CD14-positive monocyte (primary cell): Measurements from ENCODE around the gene CYTH4. TPM values are rescaled to one million over a fixed set of nuclear protein-coding genes. Genes with fewer than 3 reads are reported as not detected.

Experiments used
- DNase-seq, 3 donors: peaks; one replicate each; pipeline ENCODE4 v3.0.0-alpha.2; 2011 to 2022
- H2AFZ ChIP-seq: 2 replicates; pipeline ENCODE4 v1.6.0; 2012; ENCODE audit warnings: mild to moderate bottlenecking, low read depth, low read length, inconsistent platforms; ENCODE audit not compliant: insufficient read depth, poor library complexity, severe bottlenecking
- H3K27ac ChIP-seq, 2 donors: 1 replicate in 1 of 2; 2 replicates in 1 of 2; pipeline ENCODE4 v1.5.1; 2012 to 2013; ENCODE audit warnings: low read length in 2 of 2, control low read depth in 1 of 2, inconsistent platforms in 1 of 2, low read depth in 1 of 2, mild to moderate bottlenecking in 1 of 2
- H3K27me3 ChIP-seq, 2 donors: one replicate each; pipeline versions ENCODE4 v1.6.0 to v1.6.1; 2011 to 2013; ENCODE audit warnings: low read length in 2 of 2; ENCODE audit not compliant: control insufficient read depth in 2 of 2, insufficient read depth in 2 of 2
- H3K36me3 ChIP-seq, 2 donors: replicated peaks in 1 of 2; 1 replicate in 1 of 2; 2 replicates in 1 of 2; pipeline versions ENCODE4 v1.5.1 to v1.6.1; 2012 to 2013; ENCODE audit warnings: low read length in 2 of 2, control low read depth in 1 of 2, inconsistent platforms in 1 of 2, mild to moderate bottlenecking in 1 of 2; ENCODE audit not compliant: insufficient read depth in 2 of 2, control insufficient read depth in 1 of 2
- H3K4me1 ChIP-seq, 2 donors: 1 replicate in 1 of 2; 2 replicates in 1 of 2; pipeline versions ENCODE4 v1.5.1 to v1.6.1; 2012 to 2013; ENCODE audit warnings: low read length in 2 of 2, control low read depth in 1 of 2, inconsistent platforms in 1 of 2, mild to moderate bottlenecking in 1 of 2, moderate library complexity in 1 of 2; ENCODE audit not compliant: insufficient read depth in 2 of 2, control insufficient read depth in 1 of 2
- H3K4me2 ChIP-seq: replicated peaks from 2 replicates; pipeline ENCODE3; 2012; ENCODE audit warnings: low read length, moderate library complexity, mild to moderate bottlenecking; ENCODE audit not compliant: poor library complexity, severe bottlenecking; ENCODE audit errors: extremely low read depth
- H3K4me3 ChIP-seq, 3 experiments: fragments of 200-600 bp in 1 of 3; sonication (generic) in 1 of 3; replicated peaks in 1 of 3; 1 replicate in 2 of 3; 2 replicates in 1 of 3; pipeline ENCODE4 v1.5.1; 2011 to 2013; ENCODE audit warnings: low read length in 3 of 3, mild to moderate bottlenecking in 3 of 3, control low read depth in 2 of 3, low read depth in 2 of 3, inconsistent platforms in 1 of 3, moderate library complexity in 1 of 3
- H3K79me2 ChIP-seq: 2 replicates; pipeline ENCODE4 v1.6.0; 2012; ENCODE audit warnings: mild to moderate bottlenecking, control low read depth, inconsistent platforms, low read length, moderate library complexity; ENCODE audit not compliant: insufficient read depth
- H3K9ac ChIP-seq: 2 replicates; pipeline ENCODE4 v1.6.0; 2017; ENCODE audit warnings: low read length, mild to moderate bottlenecking; ENCODE audit not compliant: insufficient read depth, poor library complexity, severe bottlenecking
- H3K9me3 ChIP-seq, 2 donors: replicated peaks in 1 of 2; 1 replicate in 1 of 2; 2 replicates in 1 of 2; pipeline versions ENCODE4 v1.5.1 to v1.6.1; 2012 to 2013; ENCODE audit warnings: low read length in 2 of 2, control low read depth in 1 of 2; ENCODE audit not compliant: control insufficient read depth in 1 of 2, insufficient read depth in 1 of 2
- H4K20me1 ChIP-seq: 2 replicates; pipeline ENCODE4 v1.6.0; 2012; ENCODE audit warnings: mild to moderate bottlenecking, low read length, control low read depth, moderate library complexity; ENCODE audit not compliant: insufficient read depth
- H3K27ac Mint-ChIP-seq, 7 donors: one replicate each; pipeline ENCODE4 v1.8.0; 2020; ENCODE audit warnings: mild to moderate bottlenecking in 7 of 7, mixed read lengths in 7 of 7, moderate library complexity in 6 of 7, inconsistent platforms in 2 of 7
- H3K27me3 Mint-ChIP-seq, 3 donors: one replicate each; pipeline ENCODE4 v1.8.0; 2021 to 2022; ENCODE audit warnings: low read depth in 3 of 3, mild to moderate bottlenecking in 3 of 3, mixed read lengths in 3 of 3, moderate library complexity in 3 of 3, inconsistent platforms in 1 of 3
- H3K36me3 Mint-ChIP-seq, 2 donors: one replicate each; pipeline ENCODE4 v1.8.0; 2020; ENCODE audit warnings: mixed read lengths in 2 of 2, inconsistent platforms in 1 of 2, mild to moderate bottlenecking in 1 of 2
- H3K4me1 Mint-ChIP-seq: one replicate; pipeline ENCODE4 v1.8.0; 2020; ENCODE audit warnings: mild to moderate bottlenecking, mixed read lengths
- H3K4me3 Mint-ChIP-seq, 2 donors: one replicate each; pipeline ENCODE4 v1.8.0; 2020; ENCODE audit warnings: mild to moderate bottlenecking in 2 of 2, mixed read lengths in 2 of 2, moderate library complexity in 1 of 2
- H3K9me3 Mint-ChIP-seq, 7 donors: one replicate each; pipeline ENCODE4 v1.8.0; 2020 to 2022; ENCODE audit warnings: mixed read lengths in 7 of 7, mild to moderate bottlenecking in 6 of 7, moderate library complexity in 6 of 7, inconsistent platforms in 2 of 7
- WGBS: methylation state at CpG from one replicate; pipeline ENCODE4 v1.1.5; 2013; ENCODE audit warnings: missing lambda C conversion rate; ENCODE audit not compliant: insufficient coverage; 5-methylcytosine and 5-hydroxymethylcytosine counted together
- intact Hi-C, 2 donors: fragments of 100-400 bp; cut with micrococcal nuclease; formaldehyde crosslinking; loops; one replicate each; pipeline versions ENCODE4 v1.15.0 to v1.15.1; 2023
- polyA plus RNA-seq, 3 donors: library from polyadenylated mRNA; depleted of rRNA in 1 of 3; unstranded in 2 of 3; stranded (reverse) in 1 of 3; fragments of 300-500 nt in 2 of 3; fragments of >200 nt in 1 of 3; fragmentation: Illumina TruSeq in 2 of 3; gene quantifications; 1 replicate in 2 of 3; 2 replicates in 1 of 3; pipeline ENCODE4 v1.2.3, GENCODE V29; 2012 to 2021
- TF ChIP-seq, protein P1 (sequence below): fragments of 200-600 bp; IDR thresholded peaks from one replicate; pipeline ENCODE4 v1.8.0; 2022; ENCODE audit warnings: antibody characterized with exemption, mild to moderate bottlenecking

The CYTH4 gene
- polyA plus RNA-seq, 3 donors: 51.0 to 254 (median 70.0) TPM

- intact Hi-C loops: loop anchor here in 1 of 2 donors (2.0 to 5.0 kb wide), 3 partner anchors 15 to 42 kb away; partner anchors contain the start of gene RAC2
- peaks cover 74% of the 10 kb centered on the region for H3K4me1 Mint-ChIP-seq
- H3K36me3 Mint-ChIP-seq: peaks cover 43 to 52% of the 10 kb centered on the region in 2 donors
Measured at GRCh38 chr22:37284126-37284804, 2.0 kb downstream of the CYTH4 start.

GRCh38 chr22:37284805-37285355 is 2.6 kb downstream of the CYTH4 start:
- DNase-seq: peak; percentile 90 to 95 (median 93)
- H4K20me1 ChIP-seq: peaks cover 51% of the 10 kb centered on the region
- H3K27ac ChIP-seq: peak overlapping the region; percentile 98 to 99
- Mint-ChIP-seq H3K4me3 (peak overlapping the region; percentile 90 to 98), H3K27ac (peak overlapping the region; percentile 96 to 99 (median 98)), H3K27me3 (peaks cover 0 to 4% (median 4%) of the 10 kb centered on the region in 3 donors), H3K9me3 (peaks cover 0 to 2% (median 0%) of the 10 kb centered on the region in 7 donors), H3K4me1 (peaks cover 74% of the 10 kb centered on the region), H3K36me3 (peaks cover 49 to 58% of the 10 kb centered on the region in 2 donors)
- H3K79me2 ChIP-seq: peaks cover 74% of the 10 kb centered on the region
- H3K4me1 ChIP-seq: peaks cover 73 to 90% of the 10 kb centered on the region in 2 donors
- 0% methylated on average over 4 of the region's 14 CpGs for WGBS
- H3K9ac ChIP-seq: peak overlapping the region; percentile 83
- H3K27me3 ChIP-seq: no peaks in the 10 kb centered on the region
- H3K4me3 ChIP-seq: peak overlapping the region; percentile 81 to 96 (median 82)
- H3K4me2 ChIP-seq: peak overlapping the region; percentile 90
- intact Hi-C loops: loop anchor here in 1 of 2 donors (1.0 to 5.0 kb wide), 4 partner anchors 16 to 43 kb away; partner anchors contain the start of gene RAC2
- H2AFZ ChIP-seq: no peak overlapping the region
- TF ChIP-seq, protein P1, sequence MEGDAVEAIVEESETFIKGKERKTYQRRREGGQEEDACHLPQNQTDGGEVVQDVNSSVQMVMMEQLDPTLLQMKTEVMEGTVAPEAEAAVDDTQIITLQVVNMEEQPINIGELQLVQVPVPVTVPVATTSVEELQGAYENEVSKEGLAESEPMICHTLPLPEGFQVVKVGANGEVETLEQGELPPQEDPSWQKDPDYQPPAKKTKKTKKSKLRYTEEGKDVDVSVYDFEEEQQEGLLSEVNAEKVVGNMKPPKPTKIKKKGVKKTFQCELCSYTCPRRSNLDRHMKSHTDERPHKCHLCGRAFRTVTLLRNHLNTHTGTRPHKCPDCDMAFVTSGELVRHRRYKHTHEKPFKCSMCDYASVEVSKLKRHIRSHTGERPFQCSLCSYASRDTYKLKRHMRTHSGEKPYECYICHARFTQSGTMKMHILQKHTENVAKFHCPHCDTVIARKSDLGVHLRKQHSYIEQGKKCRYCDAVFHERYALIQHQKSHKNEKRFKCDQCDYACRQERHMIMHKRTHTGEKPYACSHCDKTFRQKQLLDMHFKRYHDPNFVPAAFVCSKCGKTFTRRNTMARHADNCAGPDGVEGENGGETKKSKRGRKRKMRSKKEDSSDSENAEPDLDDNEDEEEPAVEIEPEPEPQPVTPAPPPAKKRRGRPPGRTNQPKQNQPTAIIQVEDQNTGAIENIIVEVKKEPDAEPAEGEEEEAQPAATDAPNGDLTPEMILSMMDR: no peak
- peaks cover 40 to 42% of the 10 kb centered on the region in 2 donors for H3K36me3 ChIP-seq
- H3K9me3 ChIP-seq: no peaks in the 10 kb centered on the region

More at GRCh38 chr22:37284126-37284804, 2.0 kb downstream of the CYTH4 start:
- Mint-ChIP-seq H3K27me3 (peaks cover 0 to 4% (median 2%) of the 10 kb centered on the region in 3 donors), H3K9me3 (peaks cover 0 to 2% (median 0%) of the 10 kb centered on the region in 7 donors), H3K4me3 (peak overlapping the region; percentile 90 to 98), H3K27ac (peak overlapping the region; percentile 96 to 99 (median 98))
- peak overlapping the region; percentile 83 for H3K9ac ChIP-seq
- no peaks in the 10 kb centered on the region for H3K27me3 ChIP-seq
- no peaks in the 10 kb centered on the region for H3K9me3 ChIP-seq
- peaks cover 44% of the 10 kb centered on the region for H4K20me1 ChIP-seq
- peak overlapping the region; percentile 98 to 99 for H3K27ac ChIP-seq
- peak overlapping the region; percentile 81 to 96 (median 82) for H3K4me3 ChIP-seq
- WGBS: 0% methylated on average over 6 of the region's 9 CpGs
- H3K36me3 ChIP-seq: peaks cover 34 to 35% of the 10 kb centered on the region in 2 donors
- H3K79me2 ChIP-seq: peaks cover 68% of the 10 kb centered on the region
- H3K4me2 ChIP-seq: peak overlapping the region; percentile 90
- peak; percentile 72 to 87 (median 75) for DNase-seq
- H3K4me1 ChIP-seq: peaks cover 73 to 90% of the 10 kb centered on the region in 2 donors
- H2AFZ ChIP-seq: no peak overlapping the region
- TF ChIP-seq, protein P1: no peak
